Hippocampal formation (tissue), 2 donors: Measurements from ENCODE around the gene MYO7A.

ENCODE experiments used
- DNase-seq, 2 donors: peaks; one replicate each; lab custom pipeline; 2025; lab: John Stamatoyannopoulos, UW

Gene MYO7A

GRCh38 chr11:77127920-77128691, at the start of gene MYO7A:
TSS of gene MYO7A (plus strand) at chr11:77128246. CDS start at chr11:77130635, 2,389 bp downstream.
- peak; percentile 17 to 72 for DNase-seq

- no peak for DNase-seq
These were observed 48.4 kb upstream of the MYO7A start for GRCh38 chr11:77079666-77080065.

GRCh38 chr11:77080643-77081210, 47.3 kb upstream of the MYO7A start:
- DNase-seq, result no peak

- DNase-seq, result no peak
These were observed 46.6 kb upstream of the MYO7A start for GRCh38 chr11:77081381-77081851.

- no peak for DNase-seq
These were observed 45.8 kb upstream of the MYO7A start for GRCh38 chr11:77081976-77082836.

- no peak for DNase-seq
These were observed 45.0 kb upstream of the MYO7A start for GRCh38 chr11:77082838-77083565.

- DNase-seq, result no peak
These were observed 44.3 kb upstream of the MYO7A start for GRCh38 chr11:77083566-77084245.

GRCh38 chr11:77084581-77085191, 43.4 kb upstream of the MYO7A start:
- no peak for DNase-seq

- DNase-seq, result no peak
These were observed 42.4 kb upstream of the MYO7A start for GRCh38 chr11:77085652-77086051.

GRCh38 chr11:77086521-77087472, 41.2 kb upstream of the MYO7A start:
- no peak for DNase-seq

- no peak for DNase-seq
These were observed 40.3 kb upstream of the MYO7A start for GRCh38 chr11:77087723-77088225.

- DNase-seq, result no peak
These were observed 39.6 kb upstream of the MYO7A start for GRCh38 chr11:77088236-77089003.

GRCh38 chr11:77089004-77089545, 39.0 kb upstream of the MYO7A start:
- DNase-seq, result no peak

- no peak for DNase-seq
These were observed 38.0 kb upstream of the MYO7A start for GRCh38 chr11:77090046-77090372.

- DNase-seq, result no peak
These were observed 37.5 kb upstream of the MYO7A start for GRCh38 chr11:77090373-77091111.

GRCh38 chr11:77091146-77091940, 36.7 kb upstream of the MYO7A start:
- DNase-seq, result peak; percentile 59 to 75

GRCh38 chr11:77092382-77092781, 35.7 kb upstream of the MYO7A start:
- no peak for DNase-seq
